Cardiac muscle cell (in vitro differentiated cells and primary cell): ENCODE results near the gene MRPL3. TPM values are rescaled to one million over a fixed set of nuclear protein-coding genes. Genes with fewer than 3 reads are reported as not detected.

ENCODE experiments used
- DNase-seq, 2 donors: peaks; one replicate each; pipeline versions ENCODE4 v3.0.0 to v3.0.0-alpha.2; 2010 to 2017; ENCODE audit warnings: low read depth in 1 of 2, low spot score in 1 of 2
- H3K27ac ChIP-seq: fragments of 200-600 bp; sonication (generic); 2 replicates; pipeline ENCODE4 v1.5.1; 2016
- H3K27me3 ChIP-seq: fragments of 200-600 bp; sonication (generic); 2 replicates; pipeline ENCODE4 v1.6.0; 2016; ENCODE audit warnings: control low read depth
- H3K36me3 ChIP-seq: fragments of 200-600 bp; sonication (generic); 2 replicates; pipeline ENCODE4 v1.5.1; 2016; ENCODE audit warnings: control low read depth
- H3K4me1 ChIP-seq: fragments of 200-600 bp; sonication (generic); 2 replicates; pipeline ENCODE4 v1.8.1; 2017; ENCODE audit warnings: low read depth, mild to moderate bottlenecking, mixed run types
- H3K4me3 ChIP-seq: fragments of 200-600 bp; sonication (generic); 2 replicates; pipeline ENCODE4 v1.5.1; 2016; ENCODE audit warnings: mild to moderate bottlenecking
- H3K9me3 ChIP-seq: fragments of 200-600 bp; sonication (generic); 2 replicates; pipeline ENCODE4 v1.5.1; 2017; ENCODE audit warnings: low read depth, mild to moderate bottlenecking, control low read depth
- polyA plus RNA-seq: library from polyadenylated mRNA; unstranded; fragments of >200 nt; fragmentation: Nextera tagmentation; extraction: Ambion mirVana; gene quantifications from 2 replicates; pipeline ENCODE4 v1.2.1, GENCODE V29; 2016
- total RNA-seq: library from RNA; depleted of rRNA; stranded (reverse); fragments of >200 nt; gene quantifications from 2 replicates; pipeline ENCODE4 v1.2.3, GENCODE V29; 2016
- TF ChIP-seq, protein P1 (sequence below): IDR thresholded peaks from 2 replicates; pipeline ENCODE4 v1.5.1; 2012; ENCODE audit warnings: low read depth, mild to moderate bottlenecking, low read length

Gene MRPL3
- total and polyA plus RNA-seq, 2 experiments from 2014 or later: 74.4 to 92.8 TPM

DNA sequence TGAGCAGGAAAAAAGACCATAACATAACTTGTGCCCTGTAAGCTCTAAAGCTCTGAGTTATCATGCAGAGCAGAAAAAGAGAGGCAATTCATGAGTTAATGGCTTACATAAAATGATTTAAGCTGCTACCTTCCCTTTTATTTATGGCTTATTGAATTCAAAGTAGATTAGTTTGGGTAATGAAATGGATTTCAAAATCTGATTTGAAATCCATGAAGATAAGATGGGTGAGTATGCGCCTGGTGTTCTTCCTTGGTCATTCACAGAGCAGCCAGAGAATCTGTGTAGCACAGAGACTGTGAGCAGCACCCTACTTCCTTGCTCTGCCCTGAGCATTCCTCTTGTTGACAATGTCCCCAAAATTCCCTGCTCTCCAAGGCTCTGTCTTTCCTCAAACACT lies 36.2 kb upstream of the MRPL3 start:
- TF ChIP-seq, protein P1, sequence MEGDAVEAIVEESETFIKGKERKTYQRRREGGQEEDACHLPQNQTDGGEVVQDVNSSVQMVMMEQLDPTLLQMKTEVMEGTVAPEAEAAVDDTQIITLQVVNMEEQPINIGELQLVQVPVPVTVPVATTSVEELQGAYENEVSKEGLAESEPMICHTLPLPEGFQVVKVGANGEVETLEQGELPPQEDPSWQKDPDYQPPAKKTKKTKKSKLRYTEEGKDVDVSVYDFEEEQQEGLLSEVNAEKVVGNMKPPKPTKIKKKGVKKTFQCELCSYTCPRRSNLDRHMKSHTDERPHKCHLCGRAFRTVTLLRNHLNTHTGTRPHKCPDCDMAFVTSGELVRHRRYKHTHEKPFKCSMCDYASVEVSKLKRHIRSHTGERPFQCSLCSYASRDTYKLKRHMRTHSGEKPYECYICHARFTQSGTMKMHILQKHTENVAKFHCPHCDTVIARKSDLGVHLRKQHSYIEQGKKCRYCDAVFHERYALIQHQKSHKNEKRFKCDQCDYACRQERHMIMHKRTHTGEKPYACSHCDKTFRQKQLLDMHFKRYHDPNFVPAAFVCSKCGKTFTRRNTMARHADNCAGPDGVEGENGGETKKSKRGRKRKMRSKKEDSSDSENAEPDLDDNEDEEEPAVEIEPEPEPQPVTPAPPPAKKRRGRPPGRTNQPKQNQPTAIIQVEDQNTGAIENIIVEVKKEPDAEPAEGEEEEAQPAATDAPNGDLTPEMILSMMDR: no peak
- H3K27me3 ChIP-seq: no peaks in the 10 kb centered on the region

DNA sequence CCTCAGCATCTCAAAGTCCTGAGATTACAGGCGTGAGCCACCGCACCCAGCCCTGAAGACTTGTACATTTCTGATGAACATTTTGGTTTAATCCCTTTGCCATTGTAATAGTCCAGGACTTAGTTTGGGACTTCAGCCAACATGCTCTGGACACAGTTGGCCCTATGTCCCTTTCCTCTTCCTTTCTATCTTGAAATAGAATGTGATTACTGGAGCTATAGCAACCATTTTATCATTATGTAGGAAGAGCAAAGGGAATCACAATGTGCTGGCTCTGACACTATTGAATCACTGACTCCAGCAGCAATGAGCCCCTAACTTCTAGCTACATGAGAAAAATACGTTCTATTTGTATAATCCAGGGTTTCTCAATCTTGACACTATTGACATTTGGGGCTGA lies 34.8 kb upstream of the MRPL3 start:
- Histone ChIP-seq H3K27me3 (no peaks in the 10 kb centered on the region), H3K4me3 (no peak overlapping the region), H3K9me3 (no peaks in the 10 kb centered on the region), H3K4me1 (no peaks in the 10 kb centered on the region), H3K27ac (no peak overlapping the region), H3K36me3 (no peaks in the 10 kb centered on the region)
- TF ChIP-seq, protein P1: no peak
- no peak for DNase-seq

More for the DNA sequence above, 36.2 kb upstream of the MRPL3 start:
- no peak overlapping the region for H3K27ac ChIP-seq
- no peaks in the 10 kb centered on the region for H3K4me1 ChIP-seq
- H3K9me3 ChIP-seq: no peaks in the 10 kb centered on the region
- no peak for DNase-seq
- H3K4me3 ChIP-seq: no peak overlapping the region
- H3K36me3 ChIP-seq: no peaks in the 10 kb centered on the region

DNA sequence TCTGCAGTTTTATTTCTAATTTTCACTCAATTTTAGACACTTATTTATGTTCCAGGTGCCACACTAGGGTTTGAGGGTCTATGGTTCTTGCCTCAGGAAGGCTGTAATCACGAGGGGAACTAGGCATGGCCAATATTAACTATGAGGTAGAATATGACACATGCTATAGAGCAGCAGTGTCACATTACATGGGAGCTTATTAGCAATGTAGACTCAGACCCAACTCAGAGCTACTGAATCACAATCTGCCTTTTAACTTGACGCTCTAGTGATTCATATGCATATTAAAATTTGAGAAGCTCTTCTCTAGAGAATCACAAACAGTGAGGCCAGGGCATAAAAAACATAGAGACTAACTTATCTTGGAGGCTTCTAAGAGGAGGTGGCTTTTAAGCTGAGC lies 32.8 kb upstream of the MRPL3 start:
- Histone ChIP-seq H3K36me3 (no peaks in the 10 kb centered on the region), H3K27me3 (no peaks in the 10 kb centered on the region), H3K9me3 (no peaks in the 10 kb centered on the region), H3K4me1 (no peaks in the 10 kb centered on the region), H3K27ac (no peak overlapping the region), H3K4me3 (no peak overlapping the region)
- TF ChIP-seq, protein P1: no peak
- no peak for DNase-seq

DNA sequence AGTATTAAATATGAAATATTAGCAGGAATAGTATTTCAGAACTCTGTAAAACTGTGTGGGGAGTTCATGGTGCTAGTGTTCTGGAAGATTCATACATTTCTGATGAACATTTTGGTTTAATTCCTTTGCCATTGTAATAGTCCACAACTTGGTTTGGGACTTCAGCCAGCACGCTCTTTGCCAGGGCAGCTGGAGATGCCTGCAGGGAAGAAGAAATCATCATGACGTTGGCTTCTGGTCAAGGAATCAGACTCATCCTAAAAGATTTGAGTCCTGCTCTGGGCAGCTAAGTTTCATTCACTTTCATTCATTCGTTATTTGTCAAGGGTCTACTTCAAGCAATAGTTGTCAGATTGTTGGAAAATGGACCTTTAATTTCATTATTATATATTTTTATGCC lies 32.4 kb upstream of the MRPL3 start:
- DNase-seq: peak in 1 of 2 donors; percentile 6
- Histone ChIP-seq H3K27ac (no peak overlapping the region), H3K4me1 (no peaks in the 10 kb centered on the region), H3K27me3 (no peaks in the 10 kb centered on the region), H3K9me3 (no peaks in the 10 kb centered on the region), H3K4me3 (no peak overlapping the region), H3K36me3 (no peaks in the 10 kb centered on the region)
- TF ChIP-seq, protein P1: no peak

DNA sequence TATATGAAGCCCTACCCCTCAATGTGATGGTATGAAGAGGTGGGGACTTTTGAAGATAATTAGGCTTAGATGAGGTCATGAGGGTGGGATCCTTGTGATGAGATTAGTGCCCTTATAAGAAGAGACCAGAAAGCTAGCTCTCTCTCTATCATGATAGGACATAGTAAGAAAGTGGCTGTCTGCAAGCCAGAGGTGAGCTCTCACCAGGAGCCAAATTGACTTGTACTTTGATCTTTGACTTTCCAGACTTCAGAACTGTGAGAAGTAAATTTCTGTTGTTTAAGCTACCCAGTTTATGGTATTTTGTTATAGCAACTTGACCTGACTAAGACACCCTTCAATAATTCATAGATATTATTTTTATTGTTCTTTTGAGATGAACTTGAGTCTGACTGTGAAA lies 29.9 kb upstream of the MRPL3 start:
- TF ChIP-seq, protein P1: no peak
- Histone ChIP-seq H3K36me3 (no peaks in the 10 kb centered on the region), H3K4me3 (no peak overlapping the region), H3K27ac (no peak overlapping the region), H3K27me3 (no peaks in the 10 kb centered on the region), H3K9me3 (no peaks in the 10 kb centered on the region), H3K4me1 (no peaks in the 10 kb centered on the region)
- no peak for DNase-seq

DNA sequence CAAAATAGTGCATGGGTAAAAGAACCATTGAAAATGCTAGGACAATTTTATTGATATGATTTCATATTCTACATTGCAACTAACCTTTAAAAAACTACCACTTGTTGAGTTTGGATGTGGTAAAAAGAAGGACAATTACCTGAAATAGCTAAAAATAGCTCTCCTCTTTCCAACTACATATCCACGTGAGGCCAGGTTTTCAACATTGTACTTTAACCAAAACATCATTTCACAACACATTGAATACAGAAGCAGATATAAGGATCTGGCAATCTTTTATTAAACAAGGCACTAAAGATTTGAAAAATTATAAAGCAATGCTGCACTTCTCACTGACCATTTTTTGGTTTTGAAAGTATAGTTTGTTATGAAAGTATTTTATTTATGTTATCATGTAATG lies 28.1 kb upstream of the MRPL3 start:
- H3K27me3 ChIP-seq: no peaks in the 10 kb centered on the region
- TF ChIP-seq, protein P1: no peak
- H3K4me3 ChIP-seq: no peak overlapping the region
- no peaks in the 10 kb centered on the region for H3K4me1 ChIP-seq
- H3K9me3 ChIP-seq: no peaks in the 10 kb centered on the region
- no peak overlapping the region for H3K27ac ChIP-seq
- no peaks in the 10 kb centered on the region for H3K36me3 ChIP-seq
- no peak for DNase-seq
